HFFc6 (cell line): ENCODE results near the gene PTGES. TPM values are rescaled to one million over a fixed set of nuclear protein-coding genes. Genes with fewer than 3 reads are reported as not detected.
"Not testable (repeated sequence)": the region's sequence is repeated elsewhere in the genome, so short reads cannot be mapped to it uniquely, and the experiment has no call there.

Source experiments
- DNase-seq: peaks from one replicate; pipeline ENCODE4 v3.0.0-alpha.2; 2018
- H3K27ac Mint-ChIP-seq: 2 replicates; pipeline ENCODE4 v1.8.0; 2020; ENCODE audit warnings: mild to moderate bottlenecking, mixed read lengths
- H3K27me3 Mint-ChIP-seq: 2 replicates; pipeline ENCODE4 v1.8.0; 2021; ENCODE audit warnings: mild to moderate bottlenecking, moderate library complexity, mixed read lengths; ENCODE audit not compliant: insufficient read depth
- H3K36me3 Mint-ChIP-seq: 2 replicates; pipeline ENCODE4 v1.8.0; 2021; ENCODE audit warnings: low read depth, mixed read lengths
- H3K4me1 Mint-ChIP-seq: 2 replicates; pipeline ENCODE4 v1.8.0; 2020; ENCODE audit warnings: low read depth, mixed read lengths
- H3K4me3 Mint-ChIP-seq: 2 replicates; pipeline ENCODE4 v1.8.0; 2020; ENCODE audit warnings: mild to moderate bottlenecking, moderate library complexity, mixed read lengths
- H3K9me3 Mint-ChIP-seq: 2 replicates; pipeline ENCODE4 v1.8.0; 2020; ENCODE audit warnings: mild to moderate bottlenecking, mixed read lengths
- CTCF ChIP-seq: fragments of 200-600 bp; sonication (generic); IDR thresholded peaks from 2 replicates; pipeline ENCODE4 v1.5.0; 2021; ENCODE audit warnings: antibody characterized with exemption, mild to moderate bottlenecking
- total RNA-seq, 6 experiments: library from RNA; stranded (reverse); fragmentation: NEBNext Ultra II Directional; extraction: Animal tissue kit (Norgen Biotek cat#: 25700); gene quantifications; 2 replicates in 1 of 6; 3 replicates in 5 of 6; pipeline ENCODE4 v1.2.3, GENCODE V29; 2021

Gene PTGES
- total RNA-seq, 6 experiments from 2014 or later, result 11.3 to 29.6 (median 26.0) TPM

DNA sequence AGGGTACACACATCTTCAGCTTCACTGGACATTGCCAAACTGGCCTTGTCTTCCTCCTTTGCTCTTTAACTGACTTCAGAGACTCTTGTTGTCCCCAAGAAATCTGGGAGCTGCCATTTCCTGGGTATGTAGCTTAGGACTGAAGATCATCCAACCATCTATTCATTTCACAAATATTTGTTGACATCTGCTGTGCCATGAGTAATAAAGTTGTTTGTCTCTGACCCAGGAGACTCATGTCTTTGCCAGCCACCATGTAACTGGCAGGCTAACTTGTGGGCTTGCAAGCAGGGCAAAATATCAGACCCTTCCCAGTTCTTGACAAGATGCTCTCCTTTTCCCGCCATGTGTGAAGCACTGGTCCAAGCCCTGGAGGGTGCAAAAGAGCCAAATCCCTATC lies 33.0 kb upstream of the PTGES start:
- H3K27me3 Mint-ChIP-seq, result peaks cover 14% of the 10 kb centered on the region

GRCh38 chr9:129784970-129785369 lies 32.1 kb upstream of the PTGES start:
- not testable (repeated sequence) for H3K9me3 Mint-ChIP-seq, H3K36me3 Mint-ChIP-seq, DNase-seq, H3K27ac Mint-ChIP-seq, H3K4me3 Mint-ChIP-seq
- Mint-ChIP-seq H3K4me1 (peaks cover 27% of the 10 kb centered on the region), H3K27me3 (peaks cover 12% of the 10 kb centered on the region; the same call in 1 of the 2 replicates)

More for the DNA sequence above, 33.0 kb upstream of the PTGES start:
- H3K36me3 Mint-ChIP-seq, result no peaks in the 10 kb centered on the region
- peak; percentile 11 for DNase-seq
- H3K27ac Mint-ChIP-seq, result no peak overlapping the region
- H3K4me1 Mint-ChIP-seq, result peaks cover 31% of the 10 kb centered on the region
- no peak overlapping the region for H3K4me3 Mint-ChIP-seq
- no peaks in the 10 kb centered on the region for H3K9me3 Mint-ChIP-seq
- TF ChIP-seq CTCF, result no peak

DNA sequence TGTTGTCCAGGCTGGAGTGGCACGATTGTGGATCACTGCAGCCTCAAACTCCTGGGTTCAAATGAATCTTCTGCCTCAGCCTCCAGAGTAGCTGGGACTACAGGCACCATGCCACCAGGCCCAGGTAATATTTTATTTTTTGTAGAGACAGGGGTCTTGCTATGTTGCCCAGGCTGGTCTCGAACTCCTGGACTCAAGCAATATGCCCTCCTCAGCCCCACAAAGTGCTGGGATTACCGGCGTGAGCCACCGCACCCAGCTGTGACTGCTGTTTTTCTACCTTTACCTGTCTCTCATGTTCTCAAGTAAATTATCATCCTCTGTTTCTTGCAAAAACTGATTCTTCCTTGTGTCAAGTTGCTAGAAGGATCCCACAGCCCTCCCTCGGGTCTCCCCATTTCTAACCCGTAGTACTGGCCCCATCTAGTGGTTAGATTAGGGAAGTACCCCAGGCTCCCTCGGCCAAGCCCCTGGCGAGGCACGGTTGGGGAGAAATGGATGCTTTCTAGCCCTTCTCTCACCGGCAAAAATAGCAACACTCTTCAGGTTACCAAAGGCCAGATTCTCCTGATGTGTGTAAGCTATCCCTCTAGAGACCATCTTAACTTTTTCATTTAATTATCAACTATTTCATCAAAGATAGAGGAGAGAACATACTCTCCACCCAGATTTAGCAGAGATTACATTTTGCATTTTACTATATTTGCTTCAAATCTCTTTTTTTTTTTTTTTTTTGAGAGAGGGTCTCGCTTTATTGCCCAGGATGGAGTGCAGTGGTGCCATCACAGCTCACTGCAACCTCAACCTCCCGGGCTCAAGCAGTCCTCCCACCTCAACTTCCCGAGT lies 30.9 kb upstream of the PTGES start:
- peaks cover 27% of the 10 kb centered on the region for H3K4me1 Mint-ChIP-seq
- no peak overlapping the region for H3K27ac Mint-ChIP-seq
- DNase-seq, result peak; percentile 42
- TF ChIP-seq CTCF, result peak; percentile 97
- H3K9me3 Mint-ChIP-seq, result no peaks in the 10 kb centered on the region
- peaks cover 12% of the 10 kb centered on the region; the same call in 1 of the 2 replicates for H3K27me3 Mint-ChIP-seq
- no peaks in the 10 kb centered on the region for H3K36me3 Mint-ChIP-seq
- H3K4me3 Mint-ChIP-seq, result no peak overlapping the region

DNA sequence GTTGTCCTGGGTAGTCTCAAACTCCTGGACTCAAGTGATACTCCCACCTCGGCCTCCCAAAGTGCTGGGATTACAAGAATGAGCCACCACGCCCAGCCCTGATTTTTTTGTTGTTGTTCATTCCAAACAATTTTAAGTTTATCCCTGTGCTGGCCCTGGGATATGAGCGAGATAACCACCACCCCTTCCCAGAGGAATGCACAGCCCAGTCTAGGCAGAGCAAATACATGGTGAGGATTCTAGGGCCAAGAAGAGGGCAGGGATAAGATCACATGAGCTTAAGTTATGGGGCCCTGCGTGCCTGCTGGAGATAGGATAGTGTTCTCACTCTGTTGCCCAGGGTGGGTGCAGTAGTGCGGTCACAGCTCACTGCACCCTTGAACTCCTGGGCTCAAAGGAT lies 29.1 kb upstream of the PTGES start:
- H3K4me3 Mint-ChIP-seq, result no peak overlapping the region
- peaks cover 38% of the 10 kb centered on the region for H3K4me1 Mint-ChIP-seq
- peaks cover 4% of the 10 kb centered on the region; the same call in 1 of the 2 replicates for H3K27me3 Mint-ChIP-seq
- no peaks in the 10 kb centered on the region for H3K36me3 Mint-ChIP-seq
- TF ChIP-seq CTCF, result no peak
- no peaks in the 10 kb centered on the region for H3K9me3 Mint-ChIP-seq
- H3K27ac Mint-ChIP-seq, result no peak overlapping the region
- DNase-seq, result no peak

GRCh38 chr9:129781131-129781530 lies 28.3 kb upstream of the PTGES start:
- H3K27me3 Mint-ChIP-seq, result no peaks in the 10 kb centered on the region

More at GRCh38 chr9:129781131-129781530, 28.3 kb upstream of the PTGES start:
- Mint-ChIP-seq H3K4me3 (no peak overlapping the region), H3K27ac (no peak overlapping the region), H3K4me1 (peaks cover 46% of the 10 kb centered on the region), H3K36me3 (no peaks in the 10 kb centered on the region), H3K9me3 (no peaks in the 10 kb centered on the region)
- DNase-seq, result no peak
- TF ChIP-seq CTCF, result no peak
